GM19193 (cell line): Measurements from ENCODE around the gene HNRNPR.

Experiments used
- POLR2A ChIP-seq: IDR thresholded peaks from 4 replicates; pipeline ENCODE4 v1.6.1; 2011; ENCODE audit not compliant: insufficient read depth, insufficient read length; ENCODE audit errors: extremely low read depth

HNRNPR gene

DNA sequence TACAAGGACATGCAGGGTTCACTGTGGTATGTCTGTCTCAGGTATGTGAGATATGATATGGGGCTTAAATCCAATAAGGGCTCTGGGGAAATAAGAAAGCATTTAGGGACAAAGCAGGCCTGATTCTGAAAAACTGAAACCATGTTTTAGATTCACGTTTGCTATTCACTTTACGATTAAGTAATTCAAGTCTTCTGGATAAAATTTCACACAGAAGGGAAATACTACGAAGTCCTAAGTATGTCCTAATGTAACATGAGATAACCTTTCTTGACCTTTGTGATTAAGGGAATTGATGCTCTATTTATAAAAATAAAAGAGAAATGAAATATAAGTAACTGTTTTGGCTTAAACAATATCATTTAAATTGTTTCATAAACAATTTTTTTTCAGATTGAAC, 55.4 kb downstream of the HNRNPR start:
- TF ChIP-seq POLR2A = no peak

DNA sequence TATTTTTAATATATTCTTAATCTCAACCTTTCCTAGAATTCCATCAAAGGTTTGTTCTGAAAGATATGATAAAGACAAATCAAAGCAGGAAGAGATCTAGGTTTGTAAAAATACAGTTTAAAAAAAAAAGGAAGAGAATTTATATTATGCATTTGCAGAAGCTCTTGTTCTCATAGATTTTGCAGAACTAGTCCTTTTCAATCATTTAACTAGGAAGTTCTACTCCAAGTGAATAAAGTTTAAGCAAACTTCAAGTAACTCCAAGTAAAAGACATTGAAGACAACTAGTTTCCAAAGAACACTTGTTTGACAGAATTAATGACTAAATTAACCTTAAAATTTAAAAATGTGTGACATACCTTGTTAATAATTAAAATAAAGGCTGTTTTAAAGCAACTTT, 55.9 kb downstream of the HNRNPR start:
- no peak for TF ChIP-seq POLR2A

DNA sequence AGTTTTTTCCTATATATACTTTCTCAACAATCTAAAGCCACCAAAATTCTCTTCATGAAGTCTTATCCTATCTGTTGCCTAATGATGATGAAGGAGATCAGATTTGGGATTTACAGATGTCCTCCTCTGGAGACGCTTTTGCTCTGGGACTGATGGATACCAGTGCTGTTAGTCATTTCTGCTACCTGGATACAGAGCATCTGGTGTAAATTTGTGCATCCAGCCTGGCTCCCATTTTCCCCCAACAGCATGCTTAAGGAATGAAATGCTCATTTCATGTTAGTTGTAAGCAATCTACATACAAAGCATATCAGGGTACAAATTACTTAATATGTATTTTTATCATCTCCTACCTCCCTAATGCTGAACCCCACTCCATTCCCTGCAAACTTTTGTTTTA, 57.7 kb downstream of the HNRNPR start:
- TF ChIP-seq POLR2A = no peak

DNA sequence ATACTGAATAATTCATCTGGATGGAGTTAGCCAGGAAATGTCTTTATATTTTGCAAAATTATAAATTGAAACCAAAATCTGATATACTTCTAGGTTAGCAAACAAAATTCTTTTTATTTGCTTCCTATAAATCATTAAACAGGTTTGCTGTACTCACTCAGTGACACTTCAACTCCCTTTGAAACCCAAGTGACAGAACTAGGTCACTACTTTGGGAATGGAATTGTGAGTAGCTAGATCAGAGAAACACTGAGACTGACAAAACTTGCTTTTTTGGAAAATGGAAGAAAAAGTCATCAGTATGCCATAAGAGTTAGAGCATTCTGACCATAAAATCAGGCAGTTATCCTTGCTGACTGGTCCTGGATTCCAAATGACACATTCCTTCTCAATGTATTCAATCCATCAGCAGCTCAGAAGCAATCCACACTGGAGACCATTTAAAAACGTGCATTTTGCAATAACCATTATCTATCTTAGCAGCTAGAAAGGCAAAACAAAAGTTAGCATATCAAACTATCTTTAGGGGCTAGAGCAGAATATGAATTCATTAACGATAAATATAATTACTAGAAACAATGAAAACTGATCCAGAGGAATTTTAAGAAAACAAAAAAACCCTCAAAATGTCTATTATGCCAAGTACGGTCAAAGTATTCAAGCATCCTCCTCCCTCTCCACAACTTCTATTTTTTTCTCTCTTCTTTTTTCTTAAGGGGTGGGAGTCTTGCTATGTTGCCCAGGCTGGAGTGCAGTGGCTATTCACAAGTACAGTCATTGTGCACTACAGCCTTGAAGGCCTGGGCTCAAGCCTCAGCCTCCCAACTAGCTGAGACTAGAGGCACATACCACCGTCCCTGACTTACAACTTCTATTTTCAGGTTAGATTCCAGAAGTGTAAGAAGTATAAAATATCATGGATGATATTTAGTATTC, 60.1 kb downstream of the HNRNPR start:
- TF ChIP-seq POLR2A = no peak

DNA sequence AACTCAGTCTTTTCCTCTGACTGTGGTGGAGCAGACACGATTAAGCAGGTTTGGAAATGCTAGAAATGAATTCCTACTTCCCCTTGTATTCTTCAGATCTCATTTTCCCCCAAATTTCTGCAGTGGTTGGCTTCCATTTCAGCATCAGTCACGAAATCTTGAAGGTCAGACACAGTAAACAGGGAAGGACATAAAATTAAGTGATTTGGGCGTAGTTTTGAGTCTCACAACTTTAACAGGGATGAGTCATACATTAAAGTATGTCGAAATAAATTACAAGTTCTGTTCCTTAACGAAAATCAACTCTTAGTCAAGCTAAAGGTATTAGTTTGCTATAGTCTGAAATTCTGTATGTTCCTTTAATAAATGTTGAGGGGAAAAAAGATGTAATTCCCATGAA, 61.1 kb downstream of the HNRNPR start:
- TF ChIP-seq POLR2A = no peak

DNA sequence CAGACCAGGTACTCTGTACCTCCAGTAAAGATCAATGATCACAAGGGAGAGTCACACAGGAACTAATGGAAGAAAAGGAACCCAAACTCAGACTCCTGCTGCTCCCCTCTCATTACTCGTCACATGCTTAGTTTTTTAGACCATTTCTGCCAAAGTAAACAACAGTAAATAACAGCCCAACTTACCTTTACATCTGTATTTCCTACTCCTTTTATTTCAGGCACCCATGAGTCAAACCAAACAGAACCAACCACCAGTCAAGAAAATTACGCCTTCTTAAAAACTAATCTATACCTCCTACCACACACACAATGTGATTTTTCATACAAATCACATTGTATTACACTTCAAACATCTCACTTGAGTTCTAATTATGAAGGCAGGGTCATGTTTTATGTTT, 65.4 kb downstream of the HNRNPR start:
- TF ChIP-seq POLR2A = no peak

DNA sequence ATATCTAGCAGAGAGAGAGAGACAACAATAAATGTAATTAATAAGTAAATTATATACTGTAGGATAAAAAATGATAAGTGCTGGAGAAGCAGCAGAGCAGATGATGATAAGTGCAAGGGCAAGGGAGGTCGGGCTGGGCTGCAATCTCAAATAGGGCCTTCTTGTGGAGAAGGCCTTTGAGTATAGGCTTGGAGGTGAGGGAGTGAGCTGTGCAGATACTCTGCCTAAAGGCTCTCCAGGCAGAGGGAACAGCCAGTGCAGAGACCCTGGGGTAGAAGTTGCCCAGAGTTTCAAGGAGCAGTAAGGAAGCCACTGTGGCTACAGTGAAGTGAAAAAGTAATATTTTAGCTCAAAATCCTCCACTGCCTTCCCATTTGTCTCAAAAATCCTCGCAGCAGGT, 67.6 kb downstream of the HNRNPR start:
- no peak for TF ChIP-seq POLR2A

DNA sequence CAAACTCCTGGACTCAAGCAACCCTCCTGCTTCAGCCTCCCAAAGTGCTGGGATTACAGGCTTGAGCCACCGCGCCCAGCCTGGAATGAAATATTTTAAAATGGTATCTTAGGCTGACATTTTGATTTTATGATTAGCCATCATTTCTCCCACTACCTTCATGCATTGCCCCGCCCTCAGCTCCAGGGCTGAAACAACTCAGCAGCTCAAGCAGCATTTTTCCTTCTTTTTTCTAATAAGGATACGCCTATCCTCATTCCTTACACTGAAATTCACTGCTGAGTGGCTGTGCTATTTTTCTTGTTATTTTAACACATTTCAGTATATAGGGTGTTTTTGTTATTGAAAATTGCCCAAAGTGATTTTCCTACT, 70.0 kb downstream of the HNRNPR start:
- no peak for TF ChIP-seq POLR2A

DNA sequence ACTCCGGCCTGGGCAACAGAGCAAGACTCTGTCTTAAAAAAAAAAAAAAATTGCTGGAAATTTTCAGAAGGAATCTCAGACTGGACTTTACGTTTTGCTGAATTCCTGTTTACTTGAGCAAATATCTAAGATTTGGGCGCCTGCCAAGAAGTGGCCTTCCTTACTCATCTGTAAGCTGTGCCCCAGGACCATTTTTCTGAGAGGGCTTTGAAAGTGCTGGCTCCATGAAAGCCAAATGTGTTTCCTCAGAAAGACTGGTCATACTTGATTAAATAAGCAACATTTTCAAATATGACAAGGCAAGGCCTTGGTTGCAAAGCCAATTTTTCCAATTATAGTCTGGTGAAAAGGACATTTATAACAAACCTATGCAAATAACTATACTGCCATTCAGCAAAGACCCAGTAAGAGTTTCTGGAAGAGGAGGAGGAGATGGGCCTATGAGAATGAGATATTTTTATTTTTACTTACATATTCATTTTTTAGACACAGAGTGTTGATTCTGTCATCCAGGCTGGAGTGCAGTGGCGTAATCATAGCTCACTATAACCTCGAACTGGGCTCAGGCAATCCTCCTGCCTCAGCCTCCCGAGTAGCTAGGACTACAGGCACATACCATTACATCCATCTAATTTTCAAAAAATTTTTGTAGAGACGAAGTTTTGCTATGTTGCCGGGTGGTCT, 70.5 kb downstream of the HNRNPR start:
- no peak for TF ChIP-seq POLR2A

DNA sequence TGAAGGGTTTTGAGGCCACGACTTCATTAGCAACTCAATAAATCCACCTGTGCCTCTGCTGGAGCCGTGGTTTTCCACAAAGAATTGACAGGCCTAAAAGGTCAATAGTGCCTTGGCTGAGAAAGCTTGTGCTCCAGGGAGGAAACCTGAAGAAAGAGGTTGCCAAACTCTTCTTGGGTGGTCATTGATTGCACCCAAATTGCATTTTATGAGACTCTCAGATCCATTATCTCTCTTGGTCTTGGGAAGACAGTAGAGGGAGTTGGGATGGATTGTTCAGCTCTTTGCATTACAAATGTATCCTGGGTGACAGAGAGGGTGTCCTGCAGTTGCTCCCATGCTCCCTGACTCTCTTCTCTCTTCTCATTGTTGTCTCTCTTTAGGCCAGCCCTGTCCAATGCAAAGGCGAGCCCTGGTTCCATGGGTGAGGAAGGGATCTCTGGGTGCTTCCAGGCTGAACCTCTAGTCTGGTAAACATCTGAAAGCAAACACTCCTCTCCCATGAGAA, 80.7 kb downstream of the HNRNPR start:
- TF ChIP-seq POLR2A = no peak
